Thyroid gland (tissue), 4 donors: Measurements from ENCODE around the gene PDLIM1.

ENCODE experiments used
- POLR2A ChIP-seq, 2 donors: fragments of 450-650 bp; IDR thresholded peaks; one replicate each; pipeline ENCODE4 v1.6.1; 2017; ENCODE audit warnings: antibody characterized with exemption in 2 of 2, mild to moderate bottlenecking in 2 of 2, moderate library complexity in 1 of 2
- TF ChIP-seq, protein P1 (sequence below), 6 experiments: fragments of 200-600 bp in 3 of 6; fragments of 450-650 bp in 3 of 6; sonication (generic) in 3 of 6; IDR thresholded peaks; one replicate each; pipeline ENCODE4 v1.5.1; 2016 to 2019; ENCODE audit warnings: antibody characterized with exemption in 6 of 6, mild to moderate bottlenecking in 2 of 6, inconsistent platforms in 1 of 6, moderate library complexity in 1 of 6

DNA sequence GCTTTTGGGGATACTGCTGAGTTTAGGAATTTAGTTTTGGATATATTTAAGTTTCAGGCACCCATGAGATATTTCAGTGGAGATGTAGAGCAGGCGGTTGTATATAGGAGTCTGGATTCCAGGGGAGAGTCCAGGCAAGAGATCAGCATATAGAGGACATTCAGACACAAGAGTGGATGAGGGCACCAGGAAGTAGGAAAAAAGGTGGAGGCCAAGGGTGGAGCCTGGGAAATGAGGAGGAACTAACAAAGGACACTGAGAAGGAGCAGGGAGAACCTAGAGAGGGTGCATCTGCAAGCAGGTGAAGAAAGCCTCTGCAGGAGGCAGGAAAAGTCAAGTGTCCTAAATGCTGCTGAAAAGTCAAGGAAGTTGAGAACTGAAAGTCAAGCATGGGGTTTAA, 13.1 kb upstream of the PDLIM1 start:
- TF ChIP-seq, protein P1, sequence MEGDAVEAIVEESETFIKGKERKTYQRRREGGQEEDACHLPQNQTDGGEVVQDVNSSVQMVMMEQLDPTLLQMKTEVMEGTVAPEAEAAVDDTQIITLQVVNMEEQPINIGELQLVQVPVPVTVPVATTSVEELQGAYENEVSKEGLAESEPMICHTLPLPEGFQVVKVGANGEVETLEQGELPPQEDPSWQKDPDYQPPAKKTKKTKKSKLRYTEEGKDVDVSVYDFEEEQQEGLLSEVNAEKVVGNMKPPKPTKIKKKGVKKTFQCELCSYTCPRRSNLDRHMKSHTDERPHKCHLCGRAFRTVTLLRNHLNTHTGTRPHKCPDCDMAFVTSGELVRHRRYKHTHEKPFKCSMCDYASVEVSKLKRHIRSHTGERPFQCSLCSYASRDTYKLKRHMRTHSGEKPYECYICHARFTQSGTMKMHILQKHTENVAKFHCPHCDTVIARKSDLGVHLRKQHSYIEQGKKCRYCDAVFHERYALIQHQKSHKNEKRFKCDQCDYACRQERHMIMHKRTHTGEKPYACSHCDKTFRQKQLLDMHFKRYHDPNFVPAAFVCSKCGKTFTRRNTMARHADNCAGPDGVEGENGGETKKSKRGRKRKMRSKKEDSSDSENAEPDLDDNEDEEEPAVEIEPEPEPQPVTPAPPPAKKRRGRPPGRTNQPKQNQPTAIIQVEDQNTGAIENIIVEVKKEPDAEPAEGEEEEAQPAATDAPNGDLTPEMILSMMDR (IDR thresholded peaks at IDR 0.05) = no peak
- no peak for TF ChIP-seq POLR2A (IDR thresholded peaks at IDR 0.05)
